ENCODE measurements around the gene RPL7L1.

The RPL7L1 gene

GRCh38 chr6:42896178-42896719, 16.8 kb downstream of the RPL7L1 start:
- TF ChIP-seq FOXP2 (optimal IDR thresholded peaks at IDR 0.05; ENCODE audit: borderline replicate concordance, extremely low read depth, extremely low read length, insufficient read depth), result no peak
- TF ChIP-seq SIN3A (IDR thresholded peaks at IDR 0.05; ENCODE audit: borderline replicate concordance, insufficient read depth, low read length), result no peak
- TF ChIP-seq POLR2AphosphoS5 (IDR thresholded peaks at IDR 0.05; ENCODE audit: low read depth, low read length), result no peak
- no peak for TF ChIP-seq REST (IDR thresholded peaks at IDR 0.05; ENCODE audit: insufficient read depth in 1 of 2, low read depth in 2 of 2, low read length in 2 of 2)
- no peak for TF ChIP-seq TAF1 (IDR thresholded peaks at IDR 0.05; ENCODE audit: borderline replicate concordance, insufficient read depth, low read length)

- TF ChIP-seq TAF1 (IDR thresholded peaks at IDR 0.05; ENCODE audit: borderline replicate concordance, insufficient read depth, low read length) (no peak), POLR2AphosphoS5 (IDR thresholded peaks at IDR 0.05; ENCODE audit: low read depth, low read length) (no peak), SIN3A (IDR thresholded peaks at IDR 0.05; ENCODE audit: borderline replicate concordance, insufficient read depth, low read length) (no peak), FOXP2 (optimal IDR thresholded peaks at IDR 0.05; ENCODE audit: borderline replicate concordance, extremely low read depth, extremely low read length, insufficient read depth) (no peak), REST (IDR thresholded peaks at IDR 0.05; ENCODE audit: insufficient read depth in 1 of 2, low read depth in 2 of 2, low read length in 2 of 2) (no peak)
Measured at GRCh38 chr6:42898891-42899361, 19.5 kb downstream of the RPL7L1 start.

- TF ChIP-seq TAF1 (IDR thresholded peaks at IDR 0.05; ENCODE audit: borderline replicate concordance, insufficient read depth, low read length) (no peak), REST (IDR thresholded peaks at IDR 0.05; ENCODE audit: insufficient read depth in 1 of 2, low read depth in 2 of 2, low read length in 2 of 2) (no peak), FOXP2 (optimal IDR thresholded peaks at IDR 0.05; ENCODE audit: borderline replicate concordance, extremely low read depth, extremely low read length, insufficient read depth) (no peak), SIN3A (IDR thresholded peaks at IDR 0.05; ENCODE audit: borderline replicate concordance, insufficient read depth, low read length) (no peak), POLR2AphosphoS5 (IDR thresholded peaks at IDR 0.05; ENCODE audit: low read depth, low read length) (no peak)
Measured at GRCh38 chr6:42899871-42900270, 20.5 kb downstream of the RPL7L1 start.

GRCh38 chr6:42901538-42901957, 22.1 kb downstream of the RPL7L1 start:
- TF ChIP-seq SIN3A (IDR thresholded peaks at IDR 0.05; ENCODE audit: borderline replicate concordance, insufficient read depth, low read length) (no peak), TAF1 (IDR thresholded peaks at IDR 0.05; ENCODE audit: borderline replicate concordance, insufficient read depth, low read length) (no peak), REST (IDR thresholded peaks at IDR 0.05; ENCODE audit: insufficient read depth in 1 of 2, low read depth in 2 of 2, low read length in 2 of 2) (no peak), POLR2AphosphoS5 (IDR thresholded peaks at IDR 0.05; ENCODE audit: low read depth, low read length) (no peak), FOXP2 (optimal IDR thresholded peaks at IDR 0.05; ENCODE audit: borderline replicate concordance, extremely low read depth, extremely low read length, insufficient read depth) (no peak)

Data from PFSK-1 (cell line).